H1 (cell line): Measurements from ENCODE around the gene OR52R1.
A peak's percentile ranks its signal among the peaks of the same experiment; 100 is the strongest.

Experiments
- CEBPB ChIP-seq: IDR thresholded peaks from 2 replicates; pipeline ENCODE4 v1.6.1; 2012; ENCODE audit warnings: low read depth, low read length
- EGR1 ChIP-seq: IDR thresholded peaks from 2 replicates; pipeline ENCODE4 v1.6.1; 2011; ENCODE audit warnings: low read depth, low read length, borderline replicate concordance
- TF ChIP-seq, protein P1 (sequence below), 3 experiments: IDR thresholded peaks; 1 replicate in 2 of 3; 2 replicates in 1 of 3; pipeline versions ENCODE4 v1.5.1 to v1.6.1; 2011; ENCODE audit warnings: low read length in 3 of 3, mild to moderate bottlenecking in 3 of 3, inconsistent platforms in 2 of 3, low read depth in 1 of 3, moderate library complexity in 1 of 3; ENCODE audit not compliant: insufficient read depth in 1 of 3; ENCODE audit errors: control extremely low read depth in 1 of 3
- TF ChIP-seq, protein P2 (sequence below): IDR thresholded peaks from 2 replicates; pipeline ENCODE4 v1.6.1; 2012; ENCODE audit warnings: low read length, inconsistent platforms

DNA sequence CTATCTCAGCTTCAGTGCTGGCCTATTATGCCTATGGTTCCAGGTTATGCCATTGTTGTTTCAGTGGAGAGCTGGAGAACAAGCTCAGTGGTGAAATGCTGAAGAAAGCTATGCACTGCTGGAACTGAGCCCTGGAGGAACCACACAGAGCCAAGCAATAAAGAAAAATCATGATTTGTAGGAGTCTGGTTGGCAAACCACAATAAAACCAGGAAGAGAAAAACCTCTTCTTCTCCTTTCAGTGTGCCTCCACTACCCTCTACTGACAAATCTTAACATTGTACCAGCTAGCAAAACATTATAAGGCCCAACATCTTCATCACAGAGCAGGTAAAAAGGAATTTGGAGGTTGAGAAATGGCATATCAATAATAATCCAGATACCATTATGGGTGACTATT lies 22.2 kb upstream of the OR52R1 start:
- TF ChIP-seq, protein P1, sequence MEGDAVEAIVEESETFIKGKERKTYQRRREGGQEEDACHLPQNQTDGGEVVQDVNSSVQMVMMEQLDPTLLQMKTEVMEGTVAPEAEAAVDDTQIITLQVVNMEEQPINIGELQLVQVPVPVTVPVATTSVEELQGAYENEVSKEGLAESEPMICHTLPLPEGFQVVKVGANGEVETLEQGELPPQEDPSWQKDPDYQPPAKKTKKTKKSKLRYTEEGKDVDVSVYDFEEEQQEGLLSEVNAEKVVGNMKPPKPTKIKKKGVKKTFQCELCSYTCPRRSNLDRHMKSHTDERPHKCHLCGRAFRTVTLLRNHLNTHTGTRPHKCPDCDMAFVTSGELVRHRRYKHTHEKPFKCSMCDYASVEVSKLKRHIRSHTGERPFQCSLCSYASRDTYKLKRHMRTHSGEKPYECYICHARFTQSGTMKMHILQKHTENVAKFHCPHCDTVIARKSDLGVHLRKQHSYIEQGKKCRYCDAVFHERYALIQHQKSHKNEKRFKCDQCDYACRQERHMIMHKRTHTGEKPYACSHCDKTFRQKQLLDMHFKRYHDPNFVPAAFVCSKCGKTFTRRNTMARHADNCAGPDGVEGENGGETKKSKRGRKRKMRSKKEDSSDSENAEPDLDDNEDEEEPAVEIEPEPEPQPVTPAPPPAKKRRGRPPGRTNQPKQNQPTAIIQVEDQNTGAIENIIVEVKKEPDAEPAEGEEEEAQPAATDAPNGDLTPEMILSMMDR (IDR thresholded peaks at IDR 0.05; ENCODE audit: control extremely low read depth in 1 of 3, insufficient read depth in 1 of 3, low read depth in 1 of 3, low read length in 3 of 3): peak in 2 of 3 experiments; percentile 48 to 56; a peak in 2 of 4 replicates
- TF ChIP-seq EGR1 (no peak), CEBPB (no peak)
- TF ChIP-seq, protein P2, sequence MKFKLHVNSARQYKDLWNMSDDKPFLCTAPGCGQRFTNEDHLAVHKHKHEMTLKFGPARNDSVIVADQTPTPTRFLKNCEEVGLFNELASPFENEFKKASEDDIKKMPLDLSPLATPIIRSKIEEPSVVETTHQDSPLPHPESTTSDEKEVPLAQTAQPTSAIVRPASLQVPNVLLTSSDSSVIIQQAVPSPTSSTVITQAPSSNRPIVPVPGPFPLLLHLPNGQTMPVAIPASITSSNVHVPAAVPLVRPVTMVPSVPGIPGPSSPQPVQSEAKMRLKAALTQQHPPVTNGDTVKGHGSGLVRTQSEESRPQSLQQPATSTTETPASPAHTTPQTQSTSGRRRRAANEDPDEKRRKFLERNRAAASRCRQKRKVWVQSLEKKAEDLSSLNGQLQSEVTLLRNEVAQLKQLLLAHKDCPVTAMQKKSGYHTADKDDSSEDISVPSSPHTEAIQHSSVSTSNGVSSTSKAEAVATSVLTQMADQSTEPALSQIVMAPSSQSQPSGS: no peak
